ENCODE data around the gene ADGRG4. TPM values are rescaled to one million over a fixed set of nuclear protein-coding genes. Genes with fewer than 3 reads are reported as not detected.

ADGRG4 gene
- total RNA-seq, 1 donor from 2014 or later, result not detected

- no peaks in the 10 kb centered on the region for H3K9me3 Mint-ChIP-seq (ENCODE audit: unreplicated experiment)
- no peaks in the 10 kb centered on the region for H3K36me3 Mint-ChIP-seq (ENCODE audit: low read depth, unreplicated experiment)
- no peak for TF ChIP-seq CTCF (IDR thresholded peaks at IDR 0.05; ENCODE audit: unreplicated experiment)
- H3K4me1 Mint-ChIP-seq (ENCODE audit: unreplicated experiment), result peaks cover 3% of the 10 kb centered on the region
- H3K27ac Mint-ChIP-seq (ENCODE audit: unreplicated experiment), result no peak overlapping the region
- H3K27me3 Mint-ChIP-seq (ENCODE audit: unreplicated experiment), result no peaks in the 10 kb centered on the region
- H3K4me3 Mint-ChIP-seq (ENCODE audit: unreplicated experiment), result no peak overlapping the region
- DNase-seq (ENCODE audit: low spot score), result no peak
These were observed 24.6 kb downstream of the ADGRG4 start for GRCh38 chrX:136325377-136325776.

- Mint-ChIP-seq H3K36me3 (ENCODE audit: low read depth, unreplicated experiment) (no peaks in the 10 kb centered on the region), H3K9me3 (ENCODE audit: unreplicated experiment) (no peaks in the 10 kb centered on the region), H3K27me3 (ENCODE audit: unreplicated experiment) (no peaks in the 10 kb centered on the region), H3K4me1 (ENCODE audit: unreplicated experiment) (no peaks in the 10 kb centered on the region), H3K4me3 (ENCODE audit: unreplicated experiment) (no peak overlapping the region), H3K27ac (ENCODE audit: unreplicated experiment) (no peak overlapping the region)
- TF ChIP-seq CTCF (IDR thresholded peaks at IDR 0.05; ENCODE audit: unreplicated experiment), result no peak
- no peak for DNase-seq (ENCODE audit: low spot score)
These were observed 28.2 kb downstream of the ADGRG4 start for GRCh38 chrX:136328933-136329332.

GRCh38 chrX:136336623-136337022 lies 35.9 kb downstream of the ADGRG4 start:
- H3K9me3 Mint-ChIP-seq (ENCODE audit: unreplicated experiment), result no peaks in the 10 kb centered on the region
- peak; percentile 74 for TF ChIP-seq CTCF (IDR thresholded peaks at IDR 0.05; ENCODE audit: unreplicated experiment)
- H3K4me3 Mint-ChIP-seq (ENCODE audit: unreplicated experiment), result no peak overlapping the region
- H3K36me3 Mint-ChIP-seq (ENCODE audit: low read depth, unreplicated experiment), result no peaks in the 10 kb centered on the region
- H3K4me1 Mint-ChIP-seq (ENCODE audit: unreplicated experiment), result no peaks in the 10 kb centered on the region
- DNase-seq (ENCODE audit: low spot score), result no peak
- H3K27ac Mint-ChIP-seq (ENCODE audit: unreplicated experiment), result no peak overlapping the region
- no peaks in the 10 kb centered on the region for H3K27me3 Mint-ChIP-seq (ENCODE audit: unreplicated experiment)

GRCh38 chrX:136339702-136340101 lies 38.9 kb downstream of the ADGRG4 start:
- no peak overlapping the region for H3K4me3 Mint-ChIP-seq (ENCODE audit: unreplicated experiment)

GRCh38 chrX:136344320-136344719 lies 43.6 kb downstream of the ADGRG4 start:
- H3K27me3 Mint-ChIP-seq (ENCODE audit: unreplicated experiment), result peaks cover 4% of the 10 kb centered on the region
- TF ChIP-seq CTCF (IDR thresholded peaks at IDR 0.05; ENCODE audit: unreplicated experiment), result no peak
- H3K9me3 Mint-ChIP-seq (ENCODE audit: unreplicated experiment), result no peaks in the 10 kb centered on the region
- H3K36me3 Mint-ChIP-seq (ENCODE audit: low read depth, unreplicated experiment), result no peaks in the 10 kb centered on the region
- DNase-seq (ENCODE audit: low spot score), result no peak
- no peak overlapping the region for H3K4me3 Mint-ChIP-seq (ENCODE audit: unreplicated experiment)
- no peaks in the 10 kb centered on the region for H3K4me1 Mint-ChIP-seq (ENCODE audit: unreplicated experiment)
- no peak overlapping the region for H3K27ac Mint-ChIP-seq (ENCODE audit: unreplicated experiment)

More at GRCh38 chrX:136339702-136340101, 38.9 kb downstream of the ADGRG4 start:
- Mint-ChIP-seq H3K9me3 (ENCODE audit: unreplicated experiment) (no peaks in the 10 kb centered on the region), H3K27ac (ENCODE audit: unreplicated experiment) (no peak overlapping the region), H3K4me1 (ENCODE audit: unreplicated experiment) (no peaks in the 10 kb centered on the region), H3K36me3 (ENCODE audit: low read depth, unreplicated experiment) (no peaks in the 10 kb centered on the region), H3K27me3 (ENCODE audit: unreplicated experiment) (no peaks in the 10 kb centered on the region)
- TF ChIP-seq CTCF (IDR thresholded peaks at IDR 0.05; ENCODE audit: unreplicated experiment), result no peak
- DNase-seq (ENCODE audit: low spot score), result no peak
